HG03064 (cell line): ENCODE data around the gene PTPN1.

Source experiments
- ATAC-seq: cut with Tn5 transposase; IDR thresholded peaks from one replicate; pipeline ENCODE4 v1.9.1; 2021; ENCODE audit warnings: low read depth; ENCODE audit not compliant: unreplicated experiment

Gene PTPN1

GRCh38 chr20:50627747-50628146 is 117.6 kb downstream of the PTPN1 start:
- ATAC-seq: no peak

GRCh38 chr20:50628332-50628731 is 118.1 kb downstream of the PTPN1 start:
- no peak for ATAC-seq

GRCh38 chr20:50628853-50629669 is 118.9 kb downstream of the PTPN1 start:
- no peak for ATAC-seq

GRCh38 chr20:50629670-50630045 is 119.5 kb downstream of the PTPN1 start:
- ATAC-seq: no peak

GRCh38 chr20:50630578-50631263 is 120.5 kb downstream of the PTPN1 start:
- no peak for ATAC-seq

GRCh38 chr20:50632236-50632635 is 122.1 kb downstream of the PTPN1 start:
- no peak for ATAC-seq

- ATAC-seq: no peak
Measured at GRCh38 chr20:50632701-50633100, 122.5 kb downstream of the PTPN1 start.

- ATAC-seq: no peak
Measured at GRCh38 chr20:50633361-50633760, 123.2 kb downstream of the PTPN1 start.

- no peak for ATAC-seq
Measured at GRCh38 chr20:50634191-50634590, 124.0 kb downstream of the PTPN1 start.
